Measurements from ENCODE around the gene TJP3. TPM values are rescaled to one million over a fixed set of nuclear protein-coding genes. Genes with fewer than 3 reads are reported as not detected.

Gene TJP3
- total RNA-seq, 1 donor = not detected

DNA sequence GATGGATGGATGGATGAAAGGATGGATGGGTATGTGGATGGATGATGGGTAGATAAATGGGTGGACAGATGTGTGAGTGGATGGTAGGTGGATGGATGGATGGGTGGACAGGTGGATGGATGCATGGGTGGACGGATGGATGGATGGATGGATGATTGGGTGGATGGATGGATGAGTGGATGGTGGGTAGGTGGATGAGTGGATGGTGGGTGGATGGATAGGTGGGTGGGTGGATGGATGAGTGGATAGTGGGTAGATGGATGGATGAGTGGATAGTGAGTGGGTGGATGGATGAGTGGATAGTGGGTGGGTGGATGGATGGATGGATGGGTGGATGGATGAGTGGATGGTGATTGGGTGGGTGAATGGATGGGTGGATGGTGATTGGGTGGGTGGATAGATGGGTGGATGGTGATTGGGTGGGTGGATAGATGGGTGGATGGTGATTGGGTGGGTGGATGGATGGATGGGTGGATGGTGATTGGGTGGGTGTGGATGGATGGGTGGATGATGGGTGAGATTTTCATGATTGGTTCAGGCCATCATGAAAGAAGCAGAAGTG, 68.4 kb downstream of the TJP3 start:
- TF ChIP-seq, protein P1, sequence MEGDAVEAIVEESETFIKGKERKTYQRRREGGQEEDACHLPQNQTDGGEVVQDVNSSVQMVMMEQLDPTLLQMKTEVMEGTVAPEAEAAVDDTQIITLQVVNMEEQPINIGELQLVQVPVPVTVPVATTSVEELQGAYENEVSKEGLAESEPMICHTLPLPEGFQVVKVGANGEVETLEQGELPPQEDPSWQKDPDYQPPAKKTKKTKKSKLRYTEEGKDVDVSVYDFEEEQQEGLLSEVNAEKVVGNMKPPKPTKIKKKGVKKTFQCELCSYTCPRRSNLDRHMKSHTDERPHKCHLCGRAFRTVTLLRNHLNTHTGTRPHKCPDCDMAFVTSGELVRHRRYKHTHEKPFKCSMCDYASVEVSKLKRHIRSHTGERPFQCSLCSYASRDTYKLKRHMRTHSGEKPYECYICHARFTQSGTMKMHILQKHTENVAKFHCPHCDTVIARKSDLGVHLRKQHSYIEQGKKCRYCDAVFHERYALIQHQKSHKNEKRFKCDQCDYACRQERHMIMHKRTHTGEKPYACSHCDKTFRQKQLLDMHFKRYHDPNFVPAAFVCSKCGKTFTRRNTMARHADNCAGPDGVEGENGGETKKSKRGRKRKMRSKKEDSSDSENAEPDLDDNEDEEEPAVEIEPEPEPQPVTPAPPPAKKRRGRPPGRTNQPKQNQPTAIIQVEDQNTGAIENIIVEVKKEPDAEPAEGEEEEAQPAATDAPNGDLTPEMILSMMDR (IDR thresholded peaks at IDR 0.05; ENCODE audit: insufficient read depth, low read depth, low read length) = no peak
- H3K4me3 ChIP-seq (ENCODE audit: low read depth, low read length) = no peak overlapping the region
- DNase-seq (ENCODE audit: low read depth) = no peak

DNA sequence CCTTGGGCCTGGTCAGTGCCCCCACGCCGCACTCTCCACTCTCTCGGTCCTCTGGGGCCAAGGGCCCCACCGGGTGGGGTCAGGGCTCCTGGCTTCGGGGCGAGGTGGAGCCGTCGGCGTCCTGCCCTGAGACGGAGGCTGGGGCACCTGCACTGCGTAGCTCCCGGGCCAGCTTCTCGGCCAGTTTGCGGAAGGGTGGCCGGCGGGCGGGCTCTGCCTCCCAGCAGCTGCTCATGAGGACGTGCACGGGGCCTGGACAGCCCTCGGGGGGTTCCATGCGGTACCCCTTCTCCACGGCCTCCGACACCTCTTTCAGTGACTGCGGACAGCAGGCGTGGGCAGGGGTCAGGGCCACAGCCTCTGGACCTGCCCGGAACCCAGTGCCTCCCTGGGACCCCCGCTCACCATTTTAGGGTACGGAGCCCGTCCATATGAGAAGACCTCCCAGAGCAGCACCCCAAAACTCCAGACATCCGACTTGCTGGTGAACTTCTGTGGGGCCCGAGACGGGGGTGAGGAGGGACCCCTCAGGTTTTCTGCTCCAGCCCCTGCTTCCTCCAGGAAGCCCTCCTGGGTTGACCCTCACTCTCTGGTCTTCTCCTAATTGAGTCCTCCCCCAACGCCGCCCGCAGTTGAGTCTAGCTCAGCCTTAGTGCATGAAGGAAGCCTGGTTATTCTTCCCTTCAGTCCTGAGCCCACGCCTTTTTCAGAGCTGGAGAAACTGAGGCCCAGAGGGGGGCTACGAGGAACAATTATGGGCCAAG, 70.1 kb downstream of the TJP3 start:
- TF ChIP-seq, protein P1 (IDR thresholded peaks at IDR 0.05; ENCODE audit: insufficient read depth, low read depth, low read length) = no peak
- DNase-seq (ENCODE audit: low read depth) = no peak
- H3K4me3 ChIP-seq (ENCODE audit: low read depth, low read length) = no peak overlapping the region

DNA sequence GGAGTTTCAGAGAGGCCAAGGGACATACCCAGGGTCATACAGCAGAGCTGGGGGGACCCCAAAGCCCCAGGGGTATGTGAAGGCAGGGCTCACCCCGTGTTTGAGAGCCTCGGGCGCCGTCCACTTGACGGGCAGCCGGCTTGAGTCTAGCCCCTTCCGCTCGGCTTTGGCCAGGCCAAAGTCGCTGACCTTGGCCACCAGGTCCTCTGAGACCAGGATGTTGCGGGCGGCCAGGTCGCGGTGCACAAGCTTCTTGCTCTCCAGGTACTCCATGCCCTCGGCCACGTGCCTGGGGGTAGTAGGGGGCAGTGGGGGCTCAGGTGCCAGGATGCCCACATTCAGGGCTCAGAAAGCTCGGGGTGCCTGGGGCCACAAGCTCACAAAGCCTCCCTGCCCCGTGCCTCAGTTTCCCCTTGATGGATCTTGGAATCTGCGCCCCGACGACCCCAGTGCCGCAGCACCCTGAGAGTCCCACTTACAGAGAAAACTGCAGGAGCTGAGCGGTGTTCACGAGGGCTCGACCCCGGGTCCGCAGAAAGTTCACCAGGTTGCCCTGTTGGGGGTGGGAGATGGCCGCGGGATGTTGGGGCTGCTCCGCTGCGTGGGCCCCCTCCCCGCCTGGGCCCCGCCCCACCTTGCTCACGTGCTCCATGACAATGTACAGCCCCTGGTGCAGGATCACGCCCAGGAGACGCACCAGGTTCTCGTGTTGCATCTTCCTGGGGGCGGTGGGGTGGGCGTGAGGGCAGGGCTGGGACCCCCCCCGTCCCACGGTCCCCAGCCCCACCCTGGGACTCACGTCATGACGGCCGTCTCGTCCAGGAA, 70.9 kb downstream of the TJP3 start:
- TF ChIP-seq, protein P1 (IDR thresholded peaks at IDR 0.05; ENCODE audit: insufficient read depth, low read depth, low read length) = no peak
- DNase-seq (ENCODE audit: low read depth) = no peak

DNA sequence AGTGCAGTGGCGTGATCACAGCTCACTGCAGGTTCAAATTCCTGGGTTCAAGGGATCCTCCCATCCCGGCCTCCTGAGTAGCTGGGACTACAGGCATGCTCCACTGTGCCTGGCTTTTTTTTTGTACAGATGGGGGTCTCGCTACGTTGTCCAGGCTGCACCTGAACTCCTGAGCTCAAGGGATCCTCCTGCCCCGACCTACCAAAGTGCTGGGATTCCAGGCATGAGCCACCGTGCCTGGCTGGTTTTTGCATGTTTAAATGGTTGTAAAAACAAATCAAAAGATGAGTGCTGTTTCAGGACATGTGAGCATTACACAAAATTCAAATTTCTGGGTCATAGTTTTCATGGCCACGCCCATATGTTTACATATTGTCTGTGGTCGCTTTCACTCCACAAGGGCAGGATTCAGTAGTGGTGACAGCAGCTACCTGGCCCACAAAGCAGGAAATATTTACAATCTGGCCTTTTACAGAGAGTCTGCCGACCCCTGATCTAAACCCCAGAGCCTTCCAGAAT, 72.7 kb downstream of the TJP3 start:
- TF ChIP-seq, protein P1 (IDR thresholded peaks at IDR 0.05; ENCODE audit: insufficient read depth, low read depth, low read length) = no peak
- H3K4me3 ChIP-seq (ENCODE audit: low read depth, low read length) = no peak overlapping the region

More for the DNA sequence above, 70.9 kb downstream of the TJP3 start:
- no peak overlapping the region for H3K4me3 ChIP-seq (ENCODE audit: low read depth, low read length)

DNA sequence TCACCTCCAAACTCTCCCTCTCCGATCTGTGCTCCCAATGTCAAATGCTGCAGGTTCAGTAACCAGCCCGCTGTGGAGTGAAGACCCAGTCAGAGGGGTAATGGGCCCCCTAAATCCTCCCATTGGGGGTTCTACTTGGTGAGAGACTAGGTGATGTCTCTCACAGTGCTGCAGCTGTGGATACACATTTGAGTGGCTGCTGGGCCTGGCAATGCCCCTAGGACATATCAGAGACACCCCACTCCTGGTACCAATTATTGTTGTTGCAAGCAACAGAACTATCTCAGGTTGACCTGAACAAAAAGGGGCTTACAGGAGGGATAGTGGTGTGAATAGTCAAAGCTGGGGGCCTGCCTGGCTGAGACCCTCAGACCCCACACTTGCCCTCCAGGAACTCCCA, 73.4 kb downstream of the TJP3 start:
- TF ChIP-seq, protein P1 (IDR thresholded peaks at IDR 0.05; ENCODE audit: insufficient read depth, low read depth, low read length) = no peak
- DNase-seq (ENCODE audit: low read depth) = no peak
- no peak overlapping the region for H3K4me3 ChIP-seq (ENCODE audit: low read depth, low read length)

More for the DNA sequence above, 72.7 kb downstream of the TJP3 start:
- no peak for DNase-seq (ENCODE audit: low read depth)

DNA sequence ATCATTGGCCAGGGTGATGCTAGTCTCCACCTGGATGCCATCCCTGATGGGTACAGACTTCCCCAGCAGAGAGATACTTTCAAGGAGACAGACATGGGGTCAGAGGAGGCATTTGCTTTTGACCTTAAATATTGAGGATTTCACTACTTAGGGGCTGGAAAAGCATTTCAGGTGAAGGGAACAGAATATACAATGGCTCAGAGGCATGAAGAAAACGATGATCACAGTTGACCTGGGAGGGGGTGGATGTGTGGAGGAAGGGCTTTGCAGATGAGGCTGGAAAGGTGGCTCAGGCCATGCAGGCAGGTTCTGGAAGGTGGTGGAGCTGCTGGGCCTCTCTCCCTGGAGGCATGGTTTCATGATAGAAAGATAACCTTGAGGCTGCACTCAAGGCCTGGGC, 74.1 kb downstream of the TJP3 start:
- TF ChIP-seq, protein P1 (IDR thresholded peaks at IDR 0.05; ENCODE audit: insufficient read depth, low read depth, low read length) = no peak
- H3K4me3 ChIP-seq (ENCODE audit: low read depth, low read length) = no peak overlapping the region
- DNase-seq (ENCODE audit: low read depth) = no peak
